PC-9 (cell line): ENCODE measurements around the gene LAMC3. TPM values are rescaled to one million over a fixed set of nuclear protein-coding genes. Genes with fewer than 3 reads are reported as not detected.

Experiments used
- BruUV-seq: library from RNA; stranded (reverse); fragments of 400-500 nt; replicated peaks from 2 replicates; lab custom pipeline; 2021; lab: Mats Ljungman, UMichigan
- CTCF ChIA-PET: fragments of 300-600 bp; sonication (Branson Sonifier 250); formaldehyde crosslinking; loops from one replicate; lab custom pipeline; 2022; ENCODE audit warnings: antibody characterized with exemption; lab: Charles Lee
- POLR2A ChIA-PET: fragments of 300-600 bp; sonication (Branson Sonifier 250); formaldehyde crosslinking; loops from one replicate; lab custom pipeline; 2022; ENCODE audit warnings: antibody characterized with exemption; ENCODE audit not compliant: unreplicated experiment; lab: Charles Lee
- DNase-seq, 2 experiments: peaks; one replicate each; pipeline versions ENCODE4 v3.0.0 to v3.0.0-alpha.2; 2015 to 2022; ENCODE audit warnings: mixed read lengths in 1 of 2
- H2AFZ ChIP-seq: fragments of 200-600 bp; sonication (generic); 2 replicates; pipeline ENCODE4 v1.8.1; 2017; ENCODE audit warnings: antibody characterized with exemption
- H3F3A ChIP-seq: fragments of 200-600 bp; sonication (generic); 2 replicates; pipeline ENCODE4 v1.8.1; 2017; ENCODE audit warnings: antibody characterized with exemption, mild to moderate bottlenecking, low read depth; ENCODE audit not compliant: insufficient read depth
- H3K27ac ChIP-seq: fragments of 200-600 bp; sonication (generic); 2 replicates; pipeline ENCODE4 v1.6.1; 2016; ENCODE audit warnings: mixed run types
- H3K27me3 ChIP-seq: fragments of 200-600 bp; sonication (generic); 2 replicates; pipeline ENCODE4 v1.6.1; 2016; ENCODE audit warnings: low read depth, mixed run types; ENCODE audit not compliant: insufficient read depth
- H3K36me3 ChIP-seq: fragments of 200-600 bp; sonication (generic); 2 replicates; pipeline ENCODE4 v1.6.1; 2016; ENCODE audit warnings: low read depth, mixed run types
- H3K4me1 ChIP-seq: fragments of 200-600 bp; sonication (generic); replicated peaks from 2 replicates; pipeline ENCODE4 v1.6.1; 2016; ENCODE audit warnings: mixed run types; ENCODE audit not compliant: insufficient read depth
- H3K4me2 ChIP-seq: fragments of 200-600 bp; sonication (generic); 2 replicates; pipeline ENCODE4 v1.6.1; 2017; ENCODE audit warnings: mixed run types
- H3K4me3 ChIP-seq: fragments of 200-600 bp; sonication (generic); 2 replicates; pipeline ENCODE4 v1.6.1; 2016; ENCODE audit warnings: mixed run types
- H3K79me2 ChIP-seq: fragments of 200-600 bp; sonication (generic); 2 replicates; pipeline ENCODE4 v1.6.1; 2017; ENCODE audit warnings: low read depth, mixed run types
- H3K9me2 ChIP-seq: fragments of 200-600 bp; sonication (generic); 2 replicates; pipeline ENCODE4 v1.8.1; 2017; ENCODE audit warnings: mild to moderate bottlenecking; ENCODE audit not compliant: insufficient read depth
- H3K9me3 ChIP-seq: fragments of 200-600 bp; sonication (generic); 2 replicates; pipeline ENCODE4 v1.8.1; 2016; ENCODE audit warnings: low read depth; ENCODE audit not compliant: insufficient read depth
- H4K20me1 ChIP-seq: fragments of 200-600 bp; sonication (generic); 2 replicates; pipeline ENCODE4 v1.8.1; 2017; ENCODE audit not compliant: insufficient read depth
- EZH2 ChIP-seq: fragments of 200-600 bp; sonication (generic); IDR thresholded peaks from 2 replicates; pipeline ENCODE4 v1.8.0; 2017; ENCODE audit warnings: antibody characterized with exemption, low read depth
- intact Hi-C: fragments of 100-400 bp; cut with micrococcal nuclease; formaldehyde crosslinking; loops from one replicate; pipeline ENCODE4 v1.10.0; 2022; ENCODE audit not compliant: unreplicated experiment
- total RNA-seq: library from RNA; stranded (reverse); gene quantifications from 2 replicates; pipeline ENCODE4 v1.2.3, GENCODE V29; 2021
- TF ChIP-seq, protein P1 (sequence below): fragments of 200-600 bp; sonication (generic); conservative IDR thresholded peaks from 2 replicates; pipeline ENCODE4 v1.6.1; 2017; ENCODE audit warnings: mixed run types, antibody characterized with exemption, mild to moderate bottlenecking, moderate library complexity

The LAMC3 gene
- total RNA-seq, 1 experiment from 2014 or later, result 0.41 TPM

GRCh38 chr9:131037335-131038255 is 28.6 kb downstream of the LAMC3 start:
- DNase-seq, result no peak
- H2AFZ ChIP-seq, result no peak overlapping the region
- H3K27ac ChIP-seq, result no peak overlapping the region
- H3K79me2 ChIP-seq, result no peaks in the 10 kb centered on the region
- H3K27me3 ChIP-seq, result peaks cover 52% of the 10 kb centered on the region
- H3K9me2 ChIP-seq, result no peaks in the 10 kb centered on the region
- no peaks in the 10 kb centered on the region for H3K4me1 ChIP-seq
- H3K4me2 ChIP-seq, result no peak overlapping the region
- H3K9me3 ChIP-seq, result no peaks in the 10 kb centered on the region
- no TSS peak for BruUV-seq
- H3F3A ChIP-seq, result no peaks in the 10 kb centered on the region
- no peak overlapping the region for H3K4me3 ChIP-seq
- no peaks in the 10 kb centered on the region for H3K36me3 ChIP-seq
- TF ChIP-seq EZH2, result no peak
- TF ChIP-seq, protein P1, sequence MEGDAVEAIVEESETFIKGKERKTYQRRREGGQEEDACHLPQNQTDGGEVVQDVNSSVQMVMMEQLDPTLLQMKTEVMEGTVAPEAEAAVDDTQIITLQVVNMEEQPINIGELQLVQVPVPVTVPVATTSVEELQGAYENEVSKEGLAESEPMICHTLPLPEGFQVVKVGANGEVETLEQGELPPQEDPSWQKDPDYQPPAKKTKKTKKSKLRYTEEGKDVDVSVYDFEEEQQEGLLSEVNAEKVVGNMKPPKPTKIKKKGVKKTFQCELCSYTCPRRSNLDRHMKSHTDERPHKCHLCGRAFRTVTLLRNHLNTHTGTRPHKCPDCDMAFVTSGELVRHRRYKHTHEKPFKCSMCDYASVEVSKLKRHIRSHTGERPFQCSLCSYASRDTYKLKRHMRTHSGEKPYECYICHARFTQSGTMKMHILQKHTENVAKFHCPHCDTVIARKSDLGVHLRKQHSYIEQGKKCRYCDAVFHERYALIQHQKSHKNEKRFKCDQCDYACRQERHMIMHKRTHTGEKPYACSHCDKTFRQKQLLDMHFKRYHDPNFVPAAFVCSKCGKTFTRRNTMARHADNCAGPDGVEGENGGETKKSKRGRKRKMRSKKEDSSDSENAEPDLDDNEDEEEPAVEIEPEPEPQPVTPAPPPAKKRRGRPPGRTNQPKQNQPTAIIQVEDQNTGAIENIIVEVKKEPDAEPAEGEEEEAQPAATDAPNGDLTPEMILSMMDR, result no peak
- ChIA-PET CTCF (no interaction called here), POLR2A (no interaction called here)
- intact Hi-C loops, result no loop called here
- no peaks in the 10 kb centered on the region for H4K20me1 ChIP-seq

DNA sequence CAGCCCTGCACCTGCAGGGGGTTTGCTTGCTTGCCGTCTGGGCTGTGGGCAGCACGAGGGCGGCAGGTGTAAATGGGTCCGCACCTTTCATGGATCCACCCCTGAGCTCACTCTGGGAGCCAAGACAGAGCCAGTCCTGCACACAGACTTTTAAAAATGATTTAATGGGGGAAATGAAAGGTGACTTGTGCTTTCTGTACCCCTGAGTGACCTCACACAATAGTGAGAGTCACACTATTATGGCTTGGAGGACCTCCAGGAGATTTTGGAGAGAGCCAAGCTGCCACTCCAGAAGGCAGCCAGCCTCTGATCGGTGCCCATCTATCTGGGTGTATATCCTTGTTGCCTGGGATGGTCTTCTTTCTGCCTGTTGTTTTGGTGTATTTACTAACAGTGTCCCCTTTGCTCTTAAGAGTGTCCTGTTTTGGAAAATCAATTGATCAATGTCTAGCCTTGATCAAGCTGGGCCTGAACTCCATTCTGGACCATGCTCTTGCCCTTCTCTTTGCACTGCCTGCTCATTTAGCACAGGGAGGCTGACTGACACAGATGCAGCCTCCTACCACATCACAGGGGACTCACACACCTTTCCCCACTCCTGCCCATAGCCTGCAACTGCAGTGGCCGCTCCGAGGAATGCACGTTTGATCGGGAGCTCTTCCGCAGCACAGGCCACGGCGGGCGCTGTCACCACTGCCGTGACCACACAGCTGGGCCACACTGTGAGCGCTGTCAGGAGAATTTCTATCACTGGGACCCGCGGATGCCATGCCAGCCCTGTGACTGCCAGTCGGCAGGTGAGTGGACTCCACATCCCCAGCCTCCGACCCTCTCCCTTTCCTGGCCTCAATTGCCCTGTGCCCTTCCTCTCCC is 29.5 kb downstream of the LAMC3 start:
- no peak for DNase-seq
- TF ChIP-seq, protein P1, result no peak
- TF ChIP-seq EZH2, result no peak
- Histone ChIP-seq H3K4me2 (no peak overlapping the region), H3F3A (no peaks in the 10 kb centered on the region), H3K79me2 (no peaks in the 10 kb centered on the region), H4K20me1 (no peaks in the 10 kb centered on the region), H3K27me3 (peaks cover 56% of the 10 kb centered on the region), H3K9me3 (no peaks in the 10 kb centered on the region), H3K27ac (no peak overlapping the region), H3K4me3 (no peak overlapping the region), H3K4me1 (no peaks in the 10 kb centered on the region), H3K36me3 (no peaks in the 10 kb centered on the region), H3K9me2 (no peaks in the 10 kb centered on the region), H2AFZ (no peak overlapping the region)
- BruUV-seq, result no TSS peak
- ChIA-PET CTCF (interaction anchor here (0.6 to 0.7 kb wide), 3 partner anchors 40 to 172 kb away, joined by 3 to 8 read pairs (median 5); no protein-coding TSS in a partner anchor), POLR2A (no interaction called here)
- intact Hi-C loops, result no loop called here

DNA sequence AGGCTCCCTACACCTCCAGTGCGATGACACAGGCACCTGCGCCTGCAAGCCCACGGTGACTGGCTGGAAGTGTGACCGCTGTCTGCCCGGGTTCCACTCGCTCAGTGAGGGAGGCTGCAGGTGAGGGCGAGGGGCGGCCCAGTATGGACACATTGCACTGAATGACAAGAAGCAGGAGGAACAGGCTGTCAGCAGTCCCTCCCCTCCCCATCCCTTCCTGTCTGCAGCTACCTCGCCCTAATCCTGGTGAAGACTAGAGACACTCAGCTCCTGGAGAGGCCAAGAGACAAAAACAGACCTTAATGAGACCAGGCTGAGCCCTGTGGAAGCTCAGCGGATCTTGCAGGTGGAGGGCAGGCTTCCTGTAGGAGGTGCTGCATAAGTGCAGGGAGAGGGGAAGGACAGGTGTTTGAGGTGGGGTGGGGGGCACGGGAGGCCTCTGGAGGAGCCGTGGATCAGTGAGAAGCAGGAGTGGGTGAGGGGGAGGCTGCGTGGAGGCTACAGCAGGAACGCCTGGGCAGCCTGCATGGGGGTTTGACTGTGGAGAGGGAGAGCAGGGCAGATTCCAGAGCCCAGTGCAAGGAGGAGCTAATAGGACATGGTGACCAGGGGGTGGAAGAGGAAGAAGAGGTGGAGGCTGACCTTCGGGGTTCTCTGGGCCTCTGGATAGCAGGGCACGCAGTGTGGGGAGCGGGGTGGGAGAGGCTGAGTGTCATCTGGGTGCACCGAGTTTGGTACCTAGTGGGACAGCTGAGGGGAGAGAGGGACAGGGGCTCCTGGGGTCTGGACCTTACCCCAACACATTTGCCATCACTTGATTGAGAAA is 30.4 kb downstream of the LAMC3 start:
- ChIA-PET CTCF (interaction anchor here (0.5 to 0.7 kb wide), 4 partner anchors 40 to 593 kb away, joined by 3 to 8 read pairs (median 4); no protein-coding TSS in a partner anchor), POLR2A (no interaction called here)
- intact Hi-C loops, result no loop called here
- no TSS peak for BruUV-seq
- peaks cover 56% of the 10 kb centered on the region for H3K27me3 ChIP-seq
- H4K20me1 ChIP-seq, result no peaks in the 10 kb centered on the region
- H3K9me3 ChIP-seq, result no peaks in the 10 kb centered on the region
- no peaks in the 10 kb centered on the region for H3K36me3 ChIP-seq
- no peak for TF ChIP-seq EZH2
- H2AFZ ChIP-seq, result no peak overlapping the region
- no peaks in the 10 kb centered on the region for H3K4me1 ChIP-seq
- no peak overlapping the region for H3K4me3 ChIP-seq
- H3K4me2 ChIP-seq, result no peak overlapping the region
- no peaks in the 10 kb centered on the region for H3K9me2 ChIP-seq
- no peaks in the 10 kb centered on the region for H3K79me2 ChIP-seq
- no peaks in the 10 kb centered on the region for H3F3A ChIP-seq
- H3K27ac ChIP-seq, result no peak overlapping the region
- DNase-seq, result no peak
